Fibroblast of lung (primary cell): ENCODE measurements around the gene ADAMTS16. TPM values are rescaled to one million over a fixed set of nuclear protein-coding genes. Genes with fewer than 3 reads are reported as not detected.

Experiments used
- DNase-seq, 2 donors: peaks; one replicate each; pipeline versions ENCODE4 v3.0.0 to v3.0.0-alpha.2; 2010; ENCODE audit warnings: low read depth in 2 of 2
- H2AFZ ChIP-seq: 2 replicates; pipeline ENCODE4 v1.5.1; 2012; ENCODE audit warnings: low read length, control low read depth, inconsistent platforms
- H3K27ac ChIP-seq: 2 replicates; pipeline ENCODE4 v1.5.1; 2011; ENCODE audit warnings: low read length, control low read depth; ENCODE audit not compliant: insufficient read depth
- H3K27me3 ChIP-seq: 2 replicates; pipeline ENCODE4 v1.5.1; 2011; ENCODE audit warnings: mild to moderate bottlenecking, low read length; ENCODE audit not compliant: control insufficient read depth, insufficient read depth
- H3K36me3 ChIP-seq: 2 replicates; pipeline ENCODE4 v1.5.1; 2011; ENCODE audit warnings: low read length; ENCODE audit not compliant: control insufficient read depth, insufficient read depth
- H3K4me1 ChIP-seq: 2 replicates; pipeline ENCODE4 v1.5.1; 2011; ENCODE audit warnings: low read length; ENCODE audit not compliant: control insufficient read depth, insufficient read depth; ENCODE audit errors: extremely low read depth
- H3K4me2 ChIP-seq: 2 replicates; pipeline ENCODE4 v1.5.1; 2011; ENCODE audit warnings: low read length, control low read depth; ENCODE audit not compliant: insufficient read depth; ENCODE audit errors: extremely low read depth
- H3K4me3 ChIP-seq, 4 experiments: fragments of 200-600 bp in 1 of 4; sonication (generic) in 1 of 4; replicated peaks in 1 of 4; 2 replicates each; pipeline ENCODE4 v1.5.1; 2011 to 2016; ENCODE audit warnings: low read length in 4 of 4, low read depth in 3 of 4, mild to moderate bottlenecking in 3 of 4, control low read depth in 2 of 4, inconsistent platforms in 1 of 4, mixed read lengths in 1 of 4; ENCODE audit not compliant: insufficient read depth in 1 of 4; ENCODE audit errors: control extremely low read depth in 1 of 4
- H3K79me2 ChIP-seq: 2 replicates; pipeline ENCODE4 v1.5.1; 2012; ENCODE audit warnings: mild to moderate bottlenecking, low read length, inconsistent platforms; ENCODE audit not compliant: control insufficient read depth, insufficient read depth
- H3K9ac ChIP-seq: 2 replicates; pipeline ENCODE4 v1.5.1; 2011; ENCODE audit warnings: mild to moderate bottlenecking, low read length, control low read depth; ENCODE audit not compliant: insufficient read depth
- H3K9me3 ChIP-seq: 2 replicates; pipeline ENCODE4 v1.5.1; 2012; ENCODE audit warnings: low read depth, low read length; ENCODE audit not compliant: control insufficient read depth, insufficient read depth
- H4K20me1 ChIP-seq: 2 replicates; pipeline ENCODE4 v1.5.1; 2011; ENCODE audit warnings: low read length; ENCODE audit not compliant: control insufficient read depth, insufficient read depth; ENCODE audit errors: extremely low read depth
- CTCF ChIP-seq, 2 donors: IDR thresholded peaks in 1 of 2; conservative IDR thresholded peaks in 1 of 2; 1 replicate in 1 of 2; 2 replicates in 1 of 2; pipeline ENCODE4 v1.5.1; 2011 to 2012; ENCODE audit warnings: low read length in 2 of 2, control low read depth in 1 of 2, inconsistent platforms in 1 of 2, low read depth in 1 of 2, mild to moderate bottlenecking in 1 of 2
- EZH2 ChIP-seq: IDR thresholded peaks from 2 replicates; pipeline ENCODE4 v1.5.1; 2012; ENCODE audit warnings: low read length, control low read depth, mild to moderate bottlenecking; ENCODE audit errors: missing control alignments
- polyA plus RNA-seq, 2 donors: library from polyadenylated mRNA; depleted of rRNA in 1 of 2; stranded (reverse) in 1 of 2; unstranded in 1 of 2; fragments of >200 nt; gene quantifications; 2 replicates each; pipeline ENCODE4 v1.2.1, GENCODE V29; 2011 to 2012; ENCODE audit warnings: missing spikeins in 1 of 2
- total RNA-seq: library from RNA; depleted of rRNA; stranded (reverse); fragments of >200 nt; gene quantifications from 2 replicates; pipeline ENCODE4 v1.2.1, GENCODE V29; 2014

ADAMTS16 gene
- total and polyA plus RNA-seq, 2 donors (not counting 1 experiment from before 2014, with no cell fraction given) = 0.06 to 0.17 TPM

DNA sequence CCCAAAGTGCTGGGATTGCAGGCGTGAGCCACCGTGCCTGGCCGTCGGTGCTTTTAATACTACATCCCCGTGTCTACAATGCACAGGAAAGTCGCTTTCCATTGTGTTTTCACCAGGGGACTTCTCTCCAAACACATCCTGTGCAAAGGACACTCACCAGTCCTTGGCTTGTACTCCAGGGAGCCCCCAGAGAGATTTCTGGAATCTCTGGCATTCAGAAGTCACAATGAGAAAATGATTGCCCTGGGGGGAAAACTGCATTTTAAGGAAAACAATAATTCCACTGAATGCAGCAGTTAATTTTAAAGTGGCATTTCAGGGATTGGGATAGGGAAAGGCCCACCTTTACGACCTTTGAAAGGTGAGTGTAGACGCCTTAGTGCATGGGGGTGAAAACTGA lies 112.0 kb downstream of the ADAMTS16 start:
- Histone ChIP-seq H3K27ac (no peak overlapping the region), H3K4me2 (no peak overlapping the region), H3K4me1 (no peaks in the 10 kb centered on the region), H3K36me3 (no peaks in the 10 kb centered on the region), H3K27me3 (no peaks in the 10 kb centered on the region), H3K4me3 (no peak overlapping the region), H4K20me1 (no peaks in the 10 kb centered on the region), H3K79me2 (no peaks in the 10 kb centered on the region), H3K9me3 (no peaks in the 10 kb centered on the region), H2AFZ (no peak overlapping the region), H3K9ac (no peak overlapping the region)
- no peak for DNase-seq
- TF ChIP-seq EZH2 = no peak
- no peak for TF ChIP-seq CTCF (conservative IDR thresholded peaks at IDR 0.05 in 1 of 2, IDR thresholded peaks at IDR 0.05 in 1 of 2; ENCODE audit: low read depth in 1 of 2, low read length in 2 of 2)

DNA sequence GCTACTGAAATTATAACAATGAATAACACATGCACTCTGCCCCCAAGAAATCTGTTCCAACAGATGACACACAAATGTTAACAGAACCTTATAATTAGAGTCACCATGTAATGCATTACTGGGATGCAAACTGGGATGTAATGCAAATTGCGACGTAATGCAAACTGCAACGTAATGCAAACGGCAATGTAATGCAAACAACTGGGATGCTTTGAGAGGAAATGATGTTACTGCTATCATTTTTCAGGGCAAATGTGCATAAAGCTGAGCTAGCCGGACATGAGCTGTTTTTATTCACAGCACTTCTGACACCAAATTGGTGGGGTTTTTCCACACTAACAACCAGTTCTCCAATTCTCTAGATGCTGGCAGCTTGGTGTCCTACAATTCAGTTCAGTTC lies 117.2 kb downstream of the ADAMTS16 start:
- Histone ChIP-seq H3K4me2 (no peak overlapping the region), H4K20me1 (no peaks in the 10 kb centered on the region), H3K9me3 (no peaks in the 10 kb centered on the region), H3K9ac (no peak overlapping the region), H3K4me3 (no peak overlapping the region), H3K27me3 (no peaks in the 10 kb centered on the region), H3K79me2 (no peaks in the 10 kb centered on the region), H3K36me3 (no peaks in the 10 kb centered on the region), H2AFZ (no peak overlapping the region), H3K27ac (no peak overlapping the region), H3K4me1 (no peaks in the 10 kb centered on the region)
- no peak for DNase-seq
- no peak for TF ChIP-seq EZH2
- no peak for TF ChIP-seq CTCF (conservative IDR thresholded peaks at IDR 0.05 in 1 of 2, IDR thresholded peaks at IDR 0.05 in 1 of 2; ENCODE audit: low read depth in 1 of 2, low read length in 2 of 2)

DNA sequence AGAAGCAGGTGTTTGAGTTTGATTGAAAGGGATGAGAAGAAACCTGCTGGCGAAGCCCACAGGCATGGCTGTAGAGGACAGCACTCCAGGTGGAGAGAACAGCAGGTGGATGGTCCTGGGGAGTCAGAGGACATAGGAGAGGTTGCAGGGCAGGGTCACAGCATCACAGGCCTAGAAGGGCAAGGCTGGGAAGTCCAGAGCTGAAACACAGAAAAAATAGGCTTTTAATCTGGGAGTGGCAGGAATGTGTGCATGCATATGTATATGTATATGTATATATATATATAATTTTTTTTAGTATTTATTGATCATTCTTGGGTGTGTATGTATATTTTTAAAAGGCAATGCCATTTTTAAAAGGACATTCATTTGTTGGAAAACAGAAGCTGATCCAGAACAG lies 118.4 kb downstream of the ADAMTS16 start:
- TF ChIP-seq EZH2 (no peak), CTCF (conservative IDR thresholded peaks at IDR 0.05 in 1 of 2, IDR thresholded peaks at IDR 0.05 in 1 of 2; ENCODE audit: low read depth in 1 of 2, low read length in 2 of 2) (no peak)
- Histone ChIP-seq H3K27ac (no peak overlapping the region), H3K36me3 (no peaks in the 10 kb centered on the region), H3K9me3 (no peaks in the 10 kb centered on the region), H3K4me3 (no peak overlapping the region), H3K79me2 (no peaks in the 10 kb centered on the region), H3K27me3 (no peaks in the 10 kb centered on the region), H3K4me1 (no peaks in the 10 kb centered on the region), H2AFZ (no peak overlapping the region), H4K20me1 (no peaks in the 10 kb centered on the region), H3K4me2 (no peak overlapping the region), H3K9ac (no peak overlapping the region)
- no peak for DNase-seq
